HG03060 (cell line): ENCODE results near the gene FER.
"Not testable (repeated sequence)": the region's sequence is repeated elsewhere in the genome, so short reads cannot be mapped to it uniquely, and the experiment has no call there.

ENCODE experiments used
- ATAC-seq: cut with Tn5 transposase; IDR thresholded peaks from one replicate; pipeline ENCODE4 v1.9.1; 2021; ENCODE audit warnings: low read depth, moderate number of reproducible peaks; ENCODE audit not compliant: unreplicated experiment

Gene FER

DNA sequence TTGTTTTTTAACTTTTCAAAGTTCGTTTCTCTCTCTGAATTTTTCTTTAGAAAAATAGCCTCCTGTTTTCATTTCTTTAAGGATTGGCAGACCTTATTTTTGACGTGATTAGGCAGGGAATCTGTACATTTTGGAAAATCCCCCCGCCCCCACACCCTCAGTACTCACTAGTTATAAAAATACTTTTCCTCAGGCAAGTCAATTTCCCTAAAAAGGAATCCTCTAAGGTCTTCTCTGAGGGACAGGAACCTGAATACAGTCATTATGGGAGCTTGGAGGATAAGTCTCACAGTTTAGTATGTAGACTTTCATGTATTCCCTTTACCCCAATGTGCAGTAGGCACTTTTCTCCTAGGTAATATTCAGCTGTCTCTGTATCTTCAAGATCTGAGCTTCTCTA, 3.9 kb upstream of the FER start:
- no peak for ATAC-seq

DNA sequence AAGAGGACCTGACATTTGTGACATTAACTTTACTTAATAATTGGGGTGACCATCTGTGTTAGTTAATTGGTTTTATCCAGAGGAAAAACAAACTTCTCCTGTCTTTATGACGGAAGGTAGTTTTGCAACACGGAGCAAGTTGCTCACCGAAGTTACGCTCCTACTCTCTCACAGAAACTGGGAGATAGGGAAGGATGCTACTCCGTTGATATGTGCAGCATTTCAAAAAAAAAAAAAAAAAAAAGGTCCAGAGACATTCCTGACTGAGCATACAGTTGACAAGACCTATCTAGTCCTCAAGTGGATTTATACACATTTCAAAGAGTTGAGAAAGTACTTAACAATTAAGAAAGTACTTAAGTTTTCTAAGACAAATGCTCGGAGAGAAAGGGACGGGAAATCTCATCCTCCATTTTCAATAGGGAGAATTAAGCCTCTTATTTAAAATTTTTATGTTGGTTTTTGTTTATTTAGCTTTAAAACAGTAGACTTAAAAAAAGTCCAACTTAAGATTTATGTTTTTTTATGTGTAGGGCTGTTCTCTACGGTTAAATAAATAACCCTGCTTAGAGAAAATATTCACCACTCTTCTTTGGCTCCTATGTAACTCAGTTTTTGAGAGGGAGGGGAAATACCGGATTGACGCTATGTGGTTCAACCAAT, 455 bp upstream of the FER start:
- ATAC-seq: no peak

- ATAC-seq: peak; percentile 95
Observed at GRCh38 chr5:108748401-108749127, 867 bp downstream of the FER start.

DNA sequence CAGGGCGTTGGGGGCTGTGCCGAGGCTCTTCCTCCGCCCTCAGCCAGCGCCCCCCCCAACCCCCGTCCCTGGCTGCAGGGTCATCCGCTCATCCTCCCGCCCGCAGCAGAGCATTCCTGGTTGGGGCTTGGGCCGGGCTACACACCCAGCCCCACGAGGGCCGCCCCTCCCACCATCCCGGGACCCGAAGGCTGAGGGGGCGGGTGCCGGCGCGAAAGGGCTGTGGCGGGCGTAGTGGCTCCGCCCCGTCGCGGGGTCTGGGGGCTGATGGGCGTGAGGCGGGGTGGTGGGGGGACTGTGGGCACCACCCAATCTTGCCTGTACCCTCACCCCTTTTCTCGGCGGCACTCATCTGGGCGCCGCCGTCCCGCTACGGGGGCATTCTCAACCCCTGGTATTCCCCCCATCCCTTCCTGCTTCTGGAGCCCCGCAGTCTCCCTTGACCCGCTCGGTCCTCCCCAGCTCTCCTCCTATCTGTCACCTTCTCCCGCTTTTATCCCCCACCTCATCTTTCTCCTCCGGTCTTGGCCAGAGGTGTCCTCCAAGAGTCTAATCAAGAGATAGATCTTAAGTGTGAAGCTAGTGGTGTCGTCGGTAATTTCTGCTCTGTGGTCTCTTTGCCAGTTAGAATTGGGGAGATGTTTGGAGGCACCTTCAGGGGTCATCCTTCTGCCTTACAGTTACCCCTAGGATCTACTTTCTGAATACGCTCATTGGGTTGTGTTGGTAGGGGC, 1.6 kb downstream of the FER start:
- peak; percentile 14 for ATAC-seq

GRCh38 chr5:108753331-108753730, 5.6 kb downstream of the FER start:
- no peak for ATAC-seq

DNA sequence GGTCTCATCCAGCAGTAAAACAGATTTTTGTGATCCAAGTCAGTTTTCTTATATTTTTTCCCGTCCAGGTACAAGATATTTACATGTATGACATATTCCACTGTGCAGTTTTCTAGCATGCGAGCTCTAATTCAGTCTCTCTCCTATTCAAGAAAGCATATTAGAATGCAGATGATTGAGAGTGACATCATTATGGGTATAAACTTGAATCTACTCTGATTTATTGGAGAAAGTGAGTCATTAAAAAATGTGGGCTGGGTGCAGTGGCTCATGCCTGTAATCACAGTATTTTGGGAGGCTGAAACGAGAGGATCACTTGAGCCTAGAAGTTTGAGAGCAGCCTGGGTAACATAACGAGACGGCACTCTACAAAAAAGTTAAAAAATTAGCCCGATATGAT, 6.2 kb downstream of the FER start:
- no peak for ATAC-seq

DNA sequence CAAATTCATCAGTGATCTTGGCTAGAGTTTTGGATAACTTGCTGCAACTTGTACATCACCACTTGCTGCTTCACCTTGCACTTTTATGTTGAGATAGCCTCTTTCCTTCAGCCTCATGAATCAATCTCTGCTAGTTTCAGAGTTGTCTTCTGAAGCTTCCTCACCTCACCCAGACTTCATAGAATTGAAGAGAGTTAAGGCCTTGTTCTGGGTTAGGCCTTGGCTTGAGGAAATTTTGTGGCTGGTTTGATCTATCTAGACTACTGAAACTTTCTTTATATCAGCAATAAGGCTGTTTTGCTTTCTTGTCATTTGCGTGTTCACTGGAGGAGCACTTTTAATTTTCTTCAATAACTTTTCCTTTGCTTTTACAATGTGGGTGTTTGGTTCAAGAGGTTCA, 12.8 kb downstream of the FER start:
- no peak for ATAC-seq

DNA sequence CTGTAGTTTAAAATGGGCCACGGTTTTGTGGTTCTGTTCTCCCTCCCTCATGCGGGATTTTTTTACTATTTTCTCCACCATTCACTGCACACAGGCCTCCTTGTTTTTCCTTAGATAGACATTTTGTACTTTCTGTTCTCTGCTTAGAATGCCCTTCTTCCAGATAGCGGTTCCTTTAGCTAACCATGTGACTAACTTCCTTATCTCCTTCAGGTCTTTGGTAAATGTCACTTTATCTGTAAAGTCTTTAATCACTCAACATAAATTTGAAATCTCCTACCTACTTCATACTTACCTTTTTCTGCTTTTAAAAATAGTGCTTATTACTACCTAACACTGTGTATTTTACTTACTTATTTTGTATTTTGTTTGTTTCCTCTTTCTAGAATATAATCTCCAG, 15.0 kb downstream of the FER start:
- no peak for ATAC-seq

DNA sequence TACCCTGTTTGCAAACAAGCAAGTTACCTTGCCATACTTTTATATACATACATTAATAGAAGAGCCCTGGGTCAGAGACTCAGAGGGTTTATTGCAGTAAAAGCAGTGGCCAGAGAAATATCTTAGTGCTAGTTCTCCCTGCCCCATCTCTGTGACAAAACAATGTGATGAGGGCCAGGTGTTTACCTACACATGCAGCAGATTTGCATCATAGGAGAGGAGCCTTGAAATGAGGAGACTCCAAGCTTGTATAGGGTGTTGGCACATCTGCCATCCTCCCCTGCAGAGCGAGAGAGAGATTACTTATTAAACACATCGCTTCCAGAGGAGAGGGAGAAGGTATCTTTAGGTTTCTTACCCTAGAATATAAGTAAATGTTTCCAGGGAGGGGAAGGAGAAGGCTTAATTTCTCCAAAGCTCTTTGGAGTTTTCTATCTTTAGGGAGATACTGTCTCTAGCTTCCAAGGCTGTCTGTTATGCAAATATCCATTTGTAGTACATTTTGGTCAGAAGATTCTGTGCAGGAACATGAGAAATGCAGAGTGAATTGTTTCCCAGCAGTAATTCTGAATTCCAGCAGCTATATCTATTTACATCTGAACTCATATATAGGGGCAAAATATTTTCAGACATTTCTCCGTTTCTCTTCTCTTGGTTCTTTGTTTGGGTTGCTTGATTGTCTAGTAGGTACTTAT, 15.7 kb downstream of the FER start:
- no peak for ATAC-seq

DNA sequence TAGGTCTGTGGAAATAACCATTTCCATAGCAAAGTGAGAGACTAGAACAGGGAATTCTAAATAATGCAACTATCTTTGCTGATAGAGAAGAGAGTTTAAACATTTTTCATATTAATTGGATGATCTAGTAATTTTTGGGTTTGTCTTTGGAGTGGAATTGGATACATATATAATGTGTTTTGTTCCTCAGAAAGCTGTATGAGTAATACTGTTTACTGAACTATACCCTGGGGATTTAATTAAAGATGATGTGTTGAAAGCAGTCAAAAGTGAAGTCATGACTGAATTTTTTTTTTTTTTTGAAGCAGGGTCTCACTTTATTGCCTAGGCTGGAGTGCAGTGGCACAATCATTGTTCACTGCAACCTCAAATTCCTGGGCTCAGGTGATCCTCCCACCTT, 17.9 kb downstream of the FER start:
- ATAC-seq: no peak

- not testable (repeated sequence) for ATAC-seq
Observed at GRCh38 chr5:108766916-108767315, 19.2 kb downstream of the FER start.

DNA sequence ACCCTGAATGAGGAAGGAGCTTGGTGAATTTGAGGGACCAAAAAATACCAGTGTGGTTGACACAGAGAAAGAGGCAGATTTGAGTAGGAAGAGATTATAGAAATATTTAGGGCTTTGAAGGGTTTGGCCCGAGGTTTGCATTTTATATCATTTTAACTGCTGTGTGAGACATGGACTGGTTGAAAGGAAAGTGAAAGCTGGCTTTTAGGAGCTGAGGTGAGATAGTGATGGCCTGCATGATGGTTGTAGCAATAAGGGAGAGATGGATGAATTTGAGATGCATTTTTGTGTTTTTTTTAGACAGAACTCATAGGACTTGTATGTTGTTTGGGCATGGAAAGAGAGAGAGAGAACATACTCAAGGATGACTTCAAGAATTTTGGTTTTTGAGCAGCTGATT, 21.7 kb downstream of the FER start:
- ATAC-seq: no peak

- no peak for ATAC-seq
Observed at GRCh38 chr5:108772626-108773025, 24.9 kb downstream of the FER start.

GRCh38 chr5:108773330-108773729, 25.6 kb downstream of the FER start:
- ATAC-seq: no peak

- not testable (repeated sequence) for ATAC-seq
Observed at GRCh38 chr5:108774079-108774478, 26.4 kb downstream of the FER start.

- not testable (repeated sequence) for ATAC-seq
Observed at GRCh38 chr5:108777582-108777981, 29.9 kb downstream of the FER start.

- not testable (repeated sequence) for ATAC-seq
Observed at GRCh38 chr5:108784577-108784976, 36.9 kb downstream of the FER start.

- ATAC-seq: no peak
Observed at GRCh38 chr5:108786806-108787483, 39.2 kb downstream of the FER start.

GRCh38 chr5:108788142-108788541, 40.4 kb downstream of the FER start:
- no peak for ATAC-seq

- ATAC-seq: no peak
Observed at GRCh38 chr5:108793207-108793606, 45.5 kb downstream of the FER start.
